Neural progenitor cell (in vitro differentiated cells): ENCODE data around the gene SDK1. TPM values are rescaled to one million over a fixed set of nuclear protein-coding genes. Genes with fewer than 3 reads are reported as not detected.

Experiments used
- DNase-seq: peaks from one replicate; pipeline ENCODE4 v3.0.0-alpha.2; 2016; ENCODE audit warnings: low spot score
- H2AFZ ChIP-seq: fragments of 200-600 bp; sonication (generic); replicated peaks from 2 replicates; pipeline ENCODE4 v1.6.1; 2016; ENCODE audit warnings: antibody characterized with exemption
- H3F3A ChIP-seq: fragments of 200-600 bp; sonication (generic); 2 replicates; pipeline ENCODE4 v1.6.1; 2016; ENCODE audit warnings: antibody characterized with exemption, low read depth
- H3K27ac ChIP-seq: fragments of 200-600 bp; sonication (generic); 2 replicates; pipeline ENCODE4 v1.5.1; 2016; ENCODE audit warnings: mild to moderate bottlenecking
- H3K27me3 ChIP-seq: fragments of 200-600 bp; sonication (generic); 2 replicates; pipeline ENCODE4 v1.6.1; 2016; ENCODE audit warnings: mild to moderate bottlenecking, moderate library complexity
- H3K36me3 ChIP-seq: fragments of 200-600 bp; sonication (generic); 2 replicates; pipeline ENCODE4 v1.5.1; 2016
- H3K4me1 ChIP-seq: fragments of 200-600 bp; sonication (generic); 2 replicates; pipeline ENCODE4 v1.6.1; 2016; ENCODE audit warnings: mixed run types
- H3K4me2 ChIP-seq: fragments of 200-600 bp; sonication (generic); 2 replicates; pipeline ENCODE4 v1.6.1; 2016
- H3K4me3 ChIP-seq: fragments of 200-600 bp; sonication (generic); 2 replicates; pipeline ENCODE4 v1.5.1; 2016
- H3K79me2 ChIP-seq: fragments of 200-600 bp; sonication (generic); 2 replicates; pipeline ENCODE4 v1.6.1; 2016; ENCODE audit warnings: low read depth
- H3K9ac ChIP-seq: fragments of 200-600 bp; sonication (generic); 2 replicates; pipeline ENCODE4 v1.6.1; 2016
- H3K9me3 ChIP-seq: fragments of 200-600 bp; sonication (generic); 2 replicates; pipeline ENCODE4 v1.5.1; 2016; ENCODE audit warnings: low read depth
- H4K20me1 ChIP-seq: fragments of 200-600 bp; sonication (generic); 2 replicates; pipeline ENCODE4 v1.6.1; 2016; ENCODE audit warnings: low read depth
- H3K27ac Mint-ChIP-seq: 3 replicates; pipeline ENCODE4 v1.8.0; 2021; ENCODE audit warnings: mixed read lengths
- H3K27me3 Mint-ChIP-seq: 2 replicates; pipeline ENCODE4 v1.8.0; 2022; ENCODE audit warnings: low read depth, mild to moderate bottlenecking, inconsistent platforms, moderate library complexity, mixed read lengths; ENCODE audit not compliant: insufficient read depth
- H3K36me3 Mint-ChIP-seq: 3 replicates; pipeline ENCODE4 v1.8.0; 2021; ENCODE audit warnings: mixed read lengths
- H3K4me1 Mint-ChIP-seq: 3 replicates; pipeline ENCODE4 v1.8.0; 2021; ENCODE audit warnings: mixed read lengths
- H3K4me3 Mint-ChIP-seq: 3 replicates; pipeline ENCODE4 v1.8.0; 2021; ENCODE audit warnings: mild to moderate bottlenecking, moderate library complexity, mixed read lengths
- H3K9me3 Mint-ChIP-seq: 3 replicates; pipeline ENCODE4 v1.8.0; 2020; ENCODE audit warnings: mixed read lengths
- CTCF ChIP-seq: fragments of 200-600 bp; sonication (generic); IDR thresholded peaks from 2 replicates; pipeline ENCODE4 v1.5.1; 2017; ENCODE audit warnings: antibody characterized with exemption, mild to moderate bottlenecking
- EZH2 ChIP-seq: fragments of 200-600 bp; sonication (generic); IDR thresholded peaks from 2 replicates; pipeline ENCODE4 v1.6.1; 2017; ENCODE audit warnings: antibody characterized with exemption, mild to moderate bottlenecking, moderate library complexity
- EZH2phosphoT487 ChIP-seq: fragments of 200-600 bp; sonication (generic); IDR thresholded peaks from 2 replicates; pipeline ENCODE4 v1.6.1; 2017; ENCODE audit warnings: antibody characterized with exemption
- total RNA-seq: library from RNA; depleted of rRNA; stranded (reverse); fragments of >200 nt; gene quantifications from 2 replicates; pipeline ENCODE4 v1.2.3, GENCODE V29; 2015; ENCODE audit warnings: low replicate concordance

Gene SDK1
- total RNA-seq, 1 donor from 2014 or later, result 4.9 TPM

DNA sequence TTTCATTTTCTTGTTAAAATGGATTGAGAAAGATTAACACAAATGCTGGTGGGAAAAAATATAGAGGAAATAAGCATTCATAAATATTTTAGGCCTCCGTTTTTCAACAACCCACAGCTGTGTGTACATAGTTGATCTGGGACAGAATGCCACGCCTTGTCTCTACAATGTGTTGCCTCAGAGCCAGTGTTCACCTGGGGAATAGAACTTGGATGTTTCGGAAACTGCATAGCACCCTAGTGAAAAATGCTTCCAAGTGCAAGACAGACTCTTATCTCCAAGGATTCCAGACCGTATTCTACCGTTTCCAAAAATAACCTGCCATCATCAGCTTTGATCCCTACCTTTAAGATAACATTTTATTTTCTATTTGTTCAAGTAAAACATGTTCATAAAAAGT lies 260.9 kb downstream of the SDK1 start:
- H3K4me1 ChIP-seq, result no peaks in the 10 kb centered on the region
- no peak overlapping the region for H3K27ac Mint-ChIP-seq
- no peaks in the 10 kb centered on the region for H3K27me3 ChIP-seq
- H3K4me2 ChIP-seq, result no peak overlapping the region
- no peak overlapping the region for H2AFZ ChIP-seq
- H3K9ac ChIP-seq, result no peak overlapping the region
- peaks cover 3% of the 10 kb centered on the region for H3K4me1 Mint-ChIP-seq
- H3K36me3 ChIP-seq, result no peaks in the 10 kb centered on the region
- no peaks in the 10 kb centered on the region for H3K36me3 Mint-ChIP-seq
- no peaks in the 10 kb centered on the region for H3F3A ChIP-seq
- TF ChIP-seq EZH2phosphoT487 (no peak), EZH2 (no peak), CTCF (no peak)
- no peaks in the 10 kb centered on the region for H3K79me2 ChIP-seq
- no peaks in the 10 kb centered on the region for H3K9me3 ChIP-seq
- no peak overlapping the region for H3K27ac ChIP-seq
- DNase-seq, result no peak
- H4K20me1 ChIP-seq, result no peaks in the 10 kb centered on the region
- peaks cover 7% of the 10 kb centered on the region for H3K9me3 Mint-ChIP-seq
- H3K4me3 Mint-ChIP-seq, result no peak overlapping the region
- H3K27me3 Mint-ChIP-seq, result no peaks in the 10 kb centered on the region
- H3K4me3 ChIP-seq, result no peak overlapping the region

DNA sequence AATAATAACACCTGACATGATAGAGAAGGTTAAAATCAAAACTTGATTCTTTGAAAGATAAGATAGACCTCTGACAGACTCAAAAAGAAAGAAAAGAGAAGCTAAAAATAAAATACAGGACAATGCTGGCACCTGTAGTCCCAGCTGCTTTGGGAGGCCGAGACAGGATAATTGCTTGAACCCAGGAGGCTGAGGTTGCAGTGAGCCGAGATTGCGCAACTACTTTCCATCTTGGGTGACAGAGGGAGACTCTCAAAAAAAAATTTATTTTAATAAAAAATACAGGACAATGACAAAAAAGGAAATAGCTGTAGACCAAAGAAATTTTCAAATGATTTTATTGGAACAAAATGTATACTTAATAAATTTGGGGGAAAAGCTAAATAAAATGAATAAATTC lies 263.2 kb downstream of the SDK1 start:
- no peaks in the 10 kb centered on the region for H3K4me1 ChIP-seq
- H3K9ac ChIP-seq, result no peak overlapping the region
- H3K4me3 ChIP-seq, result no peak overlapping the region
- no peaks in the 10 kb centered on the region for H3K79me2 ChIP-seq
- Mint-ChIP-seq H3K9me3 (peaks cover 7% of the 10 kb centered on the region), H3K4me3 (no peak overlapping the region), H3K4me1 (no peaks in the 10 kb centered on the region), H3K36me3 (no peaks in the 10 kb centered on the region), H3K27ac (no peak overlapping the region), H3K27me3 (peaks cover 2% of the 10 kb centered on the region)
- DNase-seq, result no peak
- H3K27me3 ChIP-seq, result no peaks in the 10 kb centered on the region
- no peaks in the 10 kb centered on the region for H3K9me3 ChIP-seq
- H4K20me1 ChIP-seq, result no peaks in the 10 kb centered on the region
- no peaks in the 10 kb centered on the region for H3F3A ChIP-seq
- TF ChIP-seq CTCF (no peak), EZH2 (no peak), EZH2phosphoT487 (no peak)
- no peak overlapping the region for H3K27ac ChIP-seq
- no peak overlapping the region for H3K4me2 ChIP-seq
- H2AFZ ChIP-seq, result no peak overlapping the region
- no peaks in the 10 kb centered on the region for H3K36me3 ChIP-seq

GRCh38 chr7:3568516-3568915 lies 267.5 kb downstream of the SDK1 start:
- Histone ChIP-seq H3K27me3 (no peaks in the 10 kb centered on the region), H3K36me3 (no peaks in the 10 kb centered on the region), H3K9me3 (no peaks in the 10 kb centered on the region), H3K4me1 (peaks cover 8% of the 10 kb centered on the region), H3K4me3 (no peak overlapping the region), H3K9ac (no peak overlapping the region), H3K79me2 (no peaks in the 10 kb centered on the region), H4K20me1 (no peaks in the 10 kb centered on the region), H3F3A (no peaks in the 10 kb centered on the region), H3K4me2 (no peak overlapping the region), H2AFZ (no peak overlapping the region), H3K27ac (no peak overlapping the region)
- Mint-ChIP-seq H3K27ac (no peak overlapping the region), H3K4me1 (peaks cover 8% of the 10 kb centered on the region), H3K27me3 (peaks cover 2% of the 10 kb centered on the region), H3K4me3 (no peak overlapping the region), H3K9me3 (no peaks in the 10 kb centered on the region), H3K36me3 (no peaks in the 10 kb centered on the region)
- DNase-seq, result no peak
- TF ChIP-seq EZH2phosphoT487 (no peak), CTCF (no peak), EZH2 (no peak)
